ENCODE data around the gene LRRC3B.

DNA sequence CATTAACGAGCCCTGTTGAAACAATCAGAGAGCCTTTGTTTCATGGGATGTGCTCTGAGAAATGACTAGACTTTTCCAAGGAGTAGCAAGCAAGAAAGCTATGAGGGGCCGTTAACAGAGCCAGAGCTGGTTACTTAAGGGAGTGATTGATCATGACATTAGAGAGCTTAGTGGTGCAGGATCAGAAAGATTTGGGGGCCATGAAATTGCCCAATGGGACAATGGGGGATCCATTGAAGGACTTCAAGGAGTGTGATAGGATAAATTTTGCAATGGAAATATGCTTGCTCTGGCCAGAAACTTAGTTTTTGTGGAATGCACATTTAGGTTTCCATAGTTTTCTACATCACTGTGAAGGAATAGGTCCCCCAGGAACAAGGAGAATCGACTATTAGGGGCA is 45.6 kb downstream of the LRRC3B start:
- TF ChIP-seq, protein P1, sequence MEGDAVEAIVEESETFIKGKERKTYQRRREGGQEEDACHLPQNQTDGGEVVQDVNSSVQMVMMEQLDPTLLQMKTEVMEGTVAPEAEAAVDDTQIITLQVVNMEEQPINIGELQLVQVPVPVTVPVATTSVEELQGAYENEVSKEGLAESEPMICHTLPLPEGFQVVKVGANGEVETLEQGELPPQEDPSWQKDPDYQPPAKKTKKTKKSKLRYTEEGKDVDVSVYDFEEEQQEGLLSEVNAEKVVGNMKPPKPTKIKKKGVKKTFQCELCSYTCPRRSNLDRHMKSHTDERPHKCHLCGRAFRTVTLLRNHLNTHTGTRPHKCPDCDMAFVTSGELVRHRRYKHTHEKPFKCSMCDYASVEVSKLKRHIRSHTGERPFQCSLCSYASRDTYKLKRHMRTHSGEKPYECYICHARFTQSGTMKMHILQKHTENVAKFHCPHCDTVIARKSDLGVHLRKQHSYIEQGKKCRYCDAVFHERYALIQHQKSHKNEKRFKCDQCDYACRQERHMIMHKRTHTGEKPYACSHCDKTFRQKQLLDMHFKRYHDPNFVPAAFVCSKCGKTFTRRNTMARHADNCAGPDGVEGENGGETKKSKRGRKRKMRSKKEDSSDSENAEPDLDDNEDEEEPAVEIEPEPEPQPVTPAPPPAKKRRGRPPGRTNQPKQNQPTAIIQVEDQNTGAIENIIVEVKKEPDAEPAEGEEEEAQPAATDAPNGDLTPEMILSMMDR (IDR thresholded peaks at IDR 0.05) = no peak
- TF ChIP-seq POLR2A (IDR thresholded peaks at IDR 0.05) = no peak
- TF ChIP-seq POLR2AphosphoS5 (IDR thresholded peaks at IDR 0.05) = no peak
